COLO829 (cell line): Measurements from ENCODE around the gene TAOK3.
"Not testable (repeated sequence)": the region's sequence is repeated elsewhere in the genome, so short reads cannot be mapped to it uniquely, and the experiment has no call there.

ENCODE experiments used
- DNase-seq: peaks from one replicate; pipeline ENCODE4 v3.0.0; 2012; ENCODE audit warnings: low spot score

TAOK3 gene

GRCh38 chr12:118373616-118374015 lies 909 bp upstream of the TAOK3 start:
- DNase-seq: no peak

- DNase-seq: no peak
Observed at GRCh38 chr12:118371321-118372282, 1.1 kb downstream of the TAOK3 start.

- no peak for DNase-seq
Observed at GRCh38 chr12:118370601-118371000, 2.1 kb downstream of the TAOK3 start.

GRCh38 chr12:118368821-118369220 lies 3.9 kb downstream of the TAOK3 start:
- DNase-seq: no peak

GRCh38 chr12:118361889-118362288 lies 10.8 kb downstream of the TAOK3 start:
- no peak for DNase-seq

GRCh38 chr12:118361092-118361404 lies 11.7 kb downstream of the TAOK3 start:
- no peak for DNase-seq

GRCh38 chr12:118359541-118359915 lies 13.2 kb downstream of the TAOK3 start:
- no peak for DNase-seq

- DNase-seq: no peak
Observed at GRCh38 chr12:118358612-118359540, 13.8 kb downstream of the TAOK3 start.

- DNase-seq: no peak
Observed at GRCh38 chr12:118358008-118358359, 14.7 kb downstream of the TAOK3 start.

- DNase-seq: peak; percentile 83
Observed at GRCh38 chr12:118357257-118358007, 15.3 kb downstream of the TAOK3 start.

- peak; percentile 91 for DNase-seq
Observed at GRCh38 chr12:118356809-118357256, 15.9 kb downstream of the TAOK3 start.

GRCh38 chr12:118355843-118356242 lies 16.9 kb downstream of the TAOK3 start:
- DNase-seq: no peak

- DNase-seq: no peak
Observed at GRCh38 chr12:118354903-118355302, 17.8 kb downstream of the TAOK3 start.

GRCh38 chr12:118354503-118354902 lies 18.2 kb downstream of the TAOK3 start:
- not testable (repeated sequence) for DNase-seq

GRCh38 chr12:118353721-118354120 lies 19.0 kb downstream of the TAOK3 start:
- no peak for DNase-seq

- DNase-seq: no peak
Observed at GRCh38 chr12:118350908-118351559, 21.7 kb downstream of the TAOK3 start.

GRCh38 chr12:118347916-118348315 lies 24.8 kb downstream of the TAOK3 start:
- no peak for DNase-seq

GRCh38 chr12:118346895-118347294 lies 25.8 kb downstream of the TAOK3 start:
- no peak for DNase-seq

- no peak for DNase-seq
Observed at GRCh38 chr12:118345355-118345754, 27.4 kb downstream of the TAOK3 start.

- no peak for DNase-seq
Observed at GRCh38 chr12:118344829-118345228, 27.9 kb downstream of the TAOK3 start.

- DNase-seq: no peak
Observed at GRCh38 chr12:118342090-118342489, 30.6 kb downstream of the TAOK3 start.
